Keratinocyte (primary cell): ENCODE data around the gene COA7.
"Not testable (repeated sequence)": the region's sequence is repeated elsewhere in the genome, so short reads cannot be mapped to it uniquely, and the experiment has no call there.

Source experiments
- EZH2 ChIP-seq: IDR thresholded peaks from one replicate; pipeline ENCODE4 v1.6.1; 2012; ENCODE audit warnings: inconsistent platforms, mild to moderate bottlenecking, low read length, moderate library complexity
- TF ChIP-seq, protein P1 (sequence below), 3 experiments: IDR thresholded peaks in 1 of 3; conservative IDR thresholded peaks in 1 of 3; optimal IDR thresholded peaks in 1 of 3; 2 replicates in 2 of 3; 3 replicates in 1 of 3; pipeline versions ENCODE3 to v1.5.1; 2011; ENCODE audit warnings: low read length in 3 of 3, mild to moderate bottlenecking in 3 of 3, moderate library complexity in 2 of 3, control low read depth in 1 of 3, inconsistent platforms in 1 of 3; ENCODE audit not compliant: insufficient read depth in 2 of 3; ENCODE audit errors: extremely low read depth in 1 of 3

- TF ChIP-seq, protein P1, sequence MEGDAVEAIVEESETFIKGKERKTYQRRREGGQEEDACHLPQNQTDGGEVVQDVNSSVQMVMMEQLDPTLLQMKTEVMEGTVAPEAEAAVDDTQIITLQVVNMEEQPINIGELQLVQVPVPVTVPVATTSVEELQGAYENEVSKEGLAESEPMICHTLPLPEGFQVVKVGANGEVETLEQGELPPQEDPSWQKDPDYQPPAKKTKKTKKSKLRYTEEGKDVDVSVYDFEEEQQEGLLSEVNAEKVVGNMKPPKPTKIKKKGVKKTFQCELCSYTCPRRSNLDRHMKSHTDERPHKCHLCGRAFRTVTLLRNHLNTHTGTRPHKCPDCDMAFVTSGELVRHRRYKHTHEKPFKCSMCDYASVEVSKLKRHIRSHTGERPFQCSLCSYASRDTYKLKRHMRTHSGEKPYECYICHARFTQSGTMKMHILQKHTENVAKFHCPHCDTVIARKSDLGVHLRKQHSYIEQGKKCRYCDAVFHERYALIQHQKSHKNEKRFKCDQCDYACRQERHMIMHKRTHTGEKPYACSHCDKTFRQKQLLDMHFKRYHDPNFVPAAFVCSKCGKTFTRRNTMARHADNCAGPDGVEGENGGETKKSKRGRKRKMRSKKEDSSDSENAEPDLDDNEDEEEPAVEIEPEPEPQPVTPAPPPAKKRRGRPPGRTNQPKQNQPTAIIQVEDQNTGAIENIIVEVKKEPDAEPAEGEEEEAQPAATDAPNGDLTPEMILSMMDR (optimal IDR thresholded peaks at IDR 0.05 in 1 of 3, IDR thresholded peaks at IDR 0.05 in 1 of 3, conservative IDR thresholded peaks at IDR 0.05 in 1 of 3; ENCODE audit: extremely low read depth in 1 of 3, insufficient read depth in 2 of 3, low read length in 3 of 3) = not testable (repeated sequence)
- TF ChIP-seq EZH2 = not testable (repeated sequence)
Observed at GRCh38 chr1:52735371-52735770, 37.2 kb upstream of the COA7 start.
